Measurements from ENCODE around the gene SLC6A19. TPM values are rescaled to one million over a fixed set of nuclear protein-coding genes. Genes with fewer than 3 reads are reported as not detected.

SLC6A19 gene
- not detected in 2 replicates for total RNA-seq (2014; rRNA removed; shearing (Covaris generic); ENCODE audit: low replicate concordance)

DNA sequence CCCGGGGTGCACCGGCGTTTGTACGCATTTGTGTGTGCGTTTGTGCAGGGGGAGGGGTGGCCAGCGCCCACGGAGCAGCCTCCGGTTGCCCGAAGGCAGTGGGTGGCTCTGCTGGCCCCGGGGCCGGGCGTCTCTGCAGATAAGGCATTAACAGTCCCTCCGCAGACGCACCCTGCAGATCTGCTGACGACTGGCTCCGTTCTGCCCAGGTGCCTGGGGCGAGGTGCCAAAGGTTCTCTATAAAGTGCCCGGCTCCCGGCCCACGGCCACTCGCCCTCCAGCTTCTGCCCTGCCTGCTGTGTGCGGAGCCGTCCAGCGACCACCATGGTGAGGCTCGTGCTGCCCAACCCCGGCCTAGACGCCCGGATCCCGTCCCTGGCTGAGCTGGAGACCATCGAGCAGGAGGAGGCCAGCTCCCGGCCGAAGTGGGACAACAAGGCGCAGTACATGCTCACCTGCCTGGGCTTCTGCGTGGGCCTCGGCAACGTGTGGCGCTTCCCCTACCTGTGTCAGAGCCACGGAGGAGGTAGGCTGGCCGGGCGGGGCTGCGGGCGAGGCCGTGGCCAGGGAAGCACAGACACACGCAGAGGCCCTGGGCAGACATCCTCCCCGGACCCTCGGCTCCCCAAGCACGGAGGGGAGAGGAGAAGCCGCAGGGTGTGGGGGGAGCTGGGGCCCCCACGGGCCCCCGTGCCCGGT lies at the start of gene SLC6A19:
TSS of gene SLC6A19 (plus strand) at position 269 of the 699 bp plus-strand sequence. CDS start at position 325, 56 bp downstream.
- no peak within 1 kb of the TSS for H2AFZ ChIP-seq (ENCODE audit: low read length)

DNA sequence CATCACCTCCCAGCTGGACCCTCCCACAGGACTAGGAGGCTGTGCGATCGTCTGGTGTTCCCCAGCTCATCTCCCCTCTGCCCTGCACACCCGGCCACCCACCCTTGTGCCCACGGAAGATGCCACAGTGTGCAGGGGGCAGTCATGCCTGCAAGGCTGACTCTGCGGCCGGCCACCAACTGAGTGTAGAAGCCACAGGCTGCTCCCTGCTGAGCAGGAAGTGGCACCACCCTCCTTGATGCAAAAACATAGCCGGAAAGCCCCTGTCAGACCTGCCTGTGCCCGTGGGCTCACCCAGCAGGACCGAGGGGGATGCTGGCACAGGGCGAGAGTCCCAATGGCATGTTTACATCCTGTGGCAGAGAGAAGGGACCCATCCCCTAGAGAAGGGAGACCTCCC lies 49.2 kb upstream of the SLC6A19 start:
- no peak for DNase-seq
- H3K9me2 ChIP-seq (replicated peaks; ENCODE audit: insufficient read depth, low read length): no peaks in the 10 kb centered on the region
- H3K9me3 ChIP-seq (ENCODE audit: low read length): no peaks in the 10 kb centered on the region
- H3K27ac ChIP-seq (ENCODE audit: low read length): no peak overlapping the region
- H2AFZ ChIP-seq (ENCODE audit: low read length): no peak overlapping the region
- no peaks in the 10 kb centered on the region for H3K27me3 ChIP-seq (ENCODE audit: low read length)
- no peaks in the 10 kb centered on the region for H3K4me1 ChIP-seq (ENCODE audit: low read length)
- no peaks in the 10 kb centered on the region for H3K79me2 ChIP-seq (ENCODE audit: low read length)
- no peak overlapping the region for H3K4me2 ChIP-seq (ENCODE audit: low read depth, low read length, poor library complexity, severe bottlenecking)
- H3K36me3 ChIP-seq (ENCODE audit: insufficient read depth, low read length): no peaks in the 10 kb centered on the region
- H3K4me3 ChIP-seq (ENCODE audit: low read length): no peak overlapping the region
- H4K20me1 ChIP-seq (ENCODE audit: insufficient read depth, low read depth, low read length): no peaks in the 10 kb centered on the region
- no peak overlapping the region for H3K9ac ChIP-seq (ENCODE audit: low read length)

More for the DNA sequence above, at the start of gene SLC6A19:
- Histone ChIP-seq H3K9ac (ENCODE audit: low read length) (no peak within 1 kb of the TSS), H3K4me2 (ENCODE audit: low read depth, low read length, poor library complexity, severe bottlenecking) (no peak within 1 kb of the TSS), H3K27me3 (ENCODE audit: low read length) (no peaks in the 10 kb centered on the region), H3K27ac (ENCODE audit: low read length) (no peak within 1 kb of the TSS), H3K4me1 (ENCODE audit: low read length) (no peaks in the 10 kb centered on the region), H3K4me3 (ENCODE audit: low read length) (no peak within 1 kb of the TSS), H3K9me2 (replicated peaks; ENCODE audit: insufficient read depth, low read length) (no peaks in the 10 kb centered on the region), H3K9me3 (ENCODE audit: low read length) (no peaks in the 10 kb centered on the region), H4K20me1 (ENCODE audit: insufficient read depth, low read depth, low read length) (no peaks in the 10 kb centered on the region), H3K36me3 (ENCODE audit: insufficient read depth, low read length) (no peaks in the 10 kb centered on the region), H3K79me2 (ENCODE audit: low read length) (no peaks in the 10 kb centered on the region)
- DNase-seq: no peak

DNA sequence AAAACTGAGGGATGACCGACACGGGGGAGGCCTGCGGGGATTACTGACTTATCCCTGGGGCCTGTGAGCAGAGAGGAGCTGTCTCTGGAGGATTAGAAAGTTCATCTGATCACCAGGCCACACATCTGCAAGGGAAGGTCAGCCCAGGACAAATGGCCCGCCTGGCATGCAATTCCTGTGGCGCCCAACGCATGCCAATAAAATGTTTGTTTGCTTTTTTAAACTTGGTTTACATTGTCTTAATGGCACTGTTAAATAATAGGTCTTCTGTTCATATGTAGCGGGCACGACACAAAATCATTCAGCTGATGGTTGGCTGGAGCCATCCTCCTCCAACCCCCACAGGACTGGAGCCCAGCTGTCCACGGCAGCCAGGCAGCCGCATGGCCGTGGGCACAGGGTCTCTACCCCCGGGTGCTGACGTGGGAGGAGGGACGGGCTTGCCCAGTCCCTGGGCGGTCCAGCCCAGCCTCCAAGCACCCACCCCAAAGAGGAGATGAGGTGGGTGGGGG lies 48.6 kb upstream of the SLC6A19 start:
- Histone ChIP-seq H3K9ac (ENCODE audit: low read length) (no peak overlapping the region), H3K79me2 (ENCODE audit: low read length) (no peaks in the 10 kb centered on the region), H2AFZ (ENCODE audit: low read length) (no peak overlapping the region), H3K27ac (ENCODE audit: low read length) (no peak overlapping the region), H3K27me3 (ENCODE audit: low read length) (no peaks in the 10 kb centered on the region), H3K9me2 (replicated peaks; ENCODE audit: insufficient read depth, low read length) (no peaks in the 10 kb centered on the region), H3K36me3 (ENCODE audit: insufficient read depth, low read length) (no peaks in the 10 kb centered on the region), H3K4me3 (ENCODE audit: low read length) (no peak overlapping the region), H3K4me2 (ENCODE audit: low read depth, low read length, poor library complexity, severe bottlenecking) (no peak overlapping the region), H3K9me3 (ENCODE audit: low read length) (no peaks in the 10 kb centered on the region), H4K20me1 (ENCODE audit: insufficient read depth, low read depth, low read length) (no peaks in the 10 kb centered on the region), H3K4me1 (ENCODE audit: low read length) (no peaks in the 10 kb centered on the region)
- no peak for DNase-seq

DNA sequence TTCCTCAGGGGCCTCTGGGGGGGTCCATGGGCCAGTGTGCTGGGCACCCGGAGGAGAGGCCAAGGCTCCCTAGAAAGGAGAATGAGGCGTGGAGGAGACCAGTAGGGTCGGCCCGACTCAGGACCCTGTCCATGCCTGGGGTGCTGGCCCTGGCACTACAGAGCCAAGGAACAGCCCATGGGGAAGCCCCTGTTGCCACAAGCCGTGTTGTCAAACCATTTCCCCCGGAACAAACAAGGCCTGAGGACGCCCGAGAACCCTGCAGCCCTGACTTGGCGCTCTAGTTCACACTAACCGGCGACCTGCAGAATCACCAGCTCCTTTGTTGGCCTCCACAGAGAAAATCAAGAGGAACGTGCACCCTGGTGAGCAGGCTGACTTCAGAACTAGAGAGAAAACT lies 48.0 kb upstream of the SLC6A19 start:
- Histone ChIP-seq H3K27ac (ENCODE audit: low read length) (no peak overlapping the region), H3K4me2 (ENCODE audit: low read depth, low read length, poor library complexity, severe bottlenecking) (no peak overlapping the region)
- no peak for DNase-seq

DNA sequence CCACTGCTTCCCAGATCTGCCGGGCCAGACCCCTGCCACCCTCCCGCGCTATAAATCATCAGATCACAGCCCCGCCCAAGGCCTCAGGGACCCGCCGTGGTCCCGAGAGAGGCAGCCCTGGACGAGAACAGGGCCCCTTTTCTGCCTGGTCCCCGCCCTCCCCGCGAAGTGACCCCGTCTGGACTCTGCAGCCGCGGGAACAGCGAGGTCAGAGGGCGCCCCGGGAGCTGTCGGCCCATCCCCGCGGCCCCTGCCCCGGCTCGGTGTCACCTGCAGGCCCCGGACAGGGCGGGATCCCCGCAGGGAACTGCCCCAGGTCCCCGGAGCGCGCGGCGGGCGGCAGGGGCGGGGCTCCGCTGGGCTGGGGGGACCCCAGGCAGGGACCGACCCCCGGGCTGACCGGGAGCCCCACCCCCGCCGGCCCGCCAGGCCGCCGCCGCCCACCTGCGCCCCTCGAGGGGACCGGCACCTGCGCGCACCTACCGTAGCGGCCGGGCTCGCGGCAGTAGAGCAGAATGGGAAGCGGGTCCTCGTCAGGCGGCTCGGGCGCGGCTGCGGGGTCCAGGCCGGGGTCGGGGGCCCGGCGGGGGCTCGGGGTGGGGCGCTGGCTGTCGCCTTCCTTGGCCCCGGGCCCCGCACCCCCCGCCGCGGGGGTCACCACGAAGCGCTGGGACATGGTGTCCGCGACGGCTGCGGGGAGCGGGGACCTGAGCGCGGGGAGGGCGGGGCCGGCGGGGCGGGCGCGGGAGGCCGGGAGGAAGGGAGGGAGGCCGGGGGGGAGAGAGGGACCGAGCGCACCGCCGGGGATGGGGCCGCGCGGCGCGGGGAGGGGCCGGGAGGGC lies 46.0 kb upstream of the SLC6A19 start:
- Histone ChIP-seq H3K27ac (ENCODE audit: low read length) (no peak overlapping the region), H3K9me2 (replicated peaks; ENCODE audit: insufficient read depth, low read length) (no peaks in the 10 kb centered on the region), H3K4me1 (ENCODE audit: low read length) (no peaks in the 10 kb centered on the region), H2AFZ (ENCODE audit: low read length) (no peak overlapping the region), H3K9me3 (ENCODE audit: low read length) (no peaks in the 10 kb centered on the region), H3K79me2 (ENCODE audit: low read length) (no peaks in the 10 kb centered on the region), H3K9ac (ENCODE audit: low read length) (no peak overlapping the region), H3K36me3 (ENCODE audit: insufficient read depth, low read length) (no peaks in the 10 kb centered on the region), H3K4me3 (ENCODE audit: low read length) (no peak overlapping the region), H3K27me3 (ENCODE audit: low read length) (no peaks in the 10 kb centered on the region), H4K20me1 (ENCODE audit: insufficient read depth, low read depth, low read length) (no peaks in the 10 kb centered on the region), H3K4me2 (ENCODE audit: low read depth, low read length, poor library complexity, severe bottlenecking) (no peak overlapping the region)
- no peak for DNase-seq

More for the DNA sequence above, 48.0 kb upstream of the SLC6A19 start:
- Histone ChIP-seq H2AFZ (ENCODE audit: low read length) (no peak overlapping the region), H3K4me1 (ENCODE audit: low read length) (no peaks in the 10 kb centered on the region), H4K20me1 (ENCODE audit: insufficient read depth, low read depth, low read length) (no peaks in the 10 kb centered on the region), H3K79me2 (ENCODE audit: low read length) (no peaks in the 10 kb centered on the region), H3K9me2 (replicated peaks; ENCODE audit: insufficient read depth, low read length) (no peaks in the 10 kb centered on the region), H3K9ac (ENCODE audit: low read length) (no peak overlapping the region), H3K9me3 (ENCODE audit: low read length) (no peaks in the 10 kb centered on the region), H3K36me3 (ENCODE audit: insufficient read depth, low read length) (no peaks in the 10 kb centered on the region), H3K27me3 (ENCODE audit: low read length) (no peaks in the 10 kb centered on the region), H3K4me3 (ENCODE audit: low read length) (no peak overlapping the region)

DNA sequence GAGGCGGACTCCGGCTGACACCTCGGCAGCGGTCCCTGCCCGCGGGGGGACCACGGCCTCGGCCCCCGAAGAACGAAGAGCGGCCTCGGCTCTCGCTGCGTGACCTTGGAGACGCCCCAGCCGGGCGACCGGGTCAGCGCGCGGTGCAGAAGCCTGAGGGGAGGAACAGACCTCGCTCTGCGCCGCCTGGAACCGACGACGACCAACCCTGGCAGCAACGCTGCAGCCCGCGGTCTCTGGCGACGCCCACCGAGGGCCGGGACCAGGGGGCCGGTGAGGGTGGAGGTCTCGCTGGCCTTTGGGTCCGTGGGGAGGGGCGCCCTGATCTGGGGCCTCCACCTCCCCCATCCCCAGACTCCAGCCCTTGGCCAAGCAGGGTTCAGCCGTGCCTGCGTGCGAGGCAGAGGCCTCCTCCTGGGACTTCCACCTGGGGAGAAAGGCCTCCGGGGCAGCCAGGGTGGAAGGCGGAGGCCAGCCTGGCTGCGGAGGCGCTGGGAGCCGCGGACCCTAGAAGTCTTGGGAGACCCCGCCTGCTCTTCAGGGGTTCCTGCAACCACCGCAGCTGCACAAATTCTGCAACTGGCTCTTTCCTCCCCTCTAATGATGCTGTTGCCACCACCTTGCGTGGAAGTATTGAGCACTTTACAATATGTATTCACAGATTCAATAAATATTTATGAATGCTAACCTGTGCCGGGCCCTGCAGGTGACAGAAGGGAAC lies 45.2 kb upstream of the SLC6A19 start:
- Histone ChIP-seq H3K36me3 (ENCODE audit: insufficient read depth, low read length) (no peaks in the 10 kb centered on the region), H3K4me2 (ENCODE audit: low read depth, low read length, poor library complexity, severe bottlenecking) (no peak overlapping the region), H3K9me2 (replicated peaks; ENCODE audit: insufficient read depth, low read length) (no peaks in the 10 kb centered on the region), H3K27ac (ENCODE audit: low read length) (no peak overlapping the region), H4K20me1 (ENCODE audit: insufficient read depth, low read depth, low read length) (no peaks in the 10 kb centered on the region), H3K4me1 (ENCODE audit: low read length) (no peaks in the 10 kb centered on the region), H2AFZ (ENCODE audit: low read length) (no peak overlapping the region), H3K9ac (ENCODE audit: low read length) (no peak overlapping the region), H3K4me3 (ENCODE audit: low read length) (no peak overlapping the region), H3K27me3 (ENCODE audit: low read length) (no peaks in the 10 kb centered on the region), H3K79me2 (ENCODE audit: low read length) (no peaks in the 10 kb centered on the region), H3K9me3 (ENCODE audit: low read length) (no peaks in the 10 kb centered on the region)
- no peak for DNase-seq

DNA sequence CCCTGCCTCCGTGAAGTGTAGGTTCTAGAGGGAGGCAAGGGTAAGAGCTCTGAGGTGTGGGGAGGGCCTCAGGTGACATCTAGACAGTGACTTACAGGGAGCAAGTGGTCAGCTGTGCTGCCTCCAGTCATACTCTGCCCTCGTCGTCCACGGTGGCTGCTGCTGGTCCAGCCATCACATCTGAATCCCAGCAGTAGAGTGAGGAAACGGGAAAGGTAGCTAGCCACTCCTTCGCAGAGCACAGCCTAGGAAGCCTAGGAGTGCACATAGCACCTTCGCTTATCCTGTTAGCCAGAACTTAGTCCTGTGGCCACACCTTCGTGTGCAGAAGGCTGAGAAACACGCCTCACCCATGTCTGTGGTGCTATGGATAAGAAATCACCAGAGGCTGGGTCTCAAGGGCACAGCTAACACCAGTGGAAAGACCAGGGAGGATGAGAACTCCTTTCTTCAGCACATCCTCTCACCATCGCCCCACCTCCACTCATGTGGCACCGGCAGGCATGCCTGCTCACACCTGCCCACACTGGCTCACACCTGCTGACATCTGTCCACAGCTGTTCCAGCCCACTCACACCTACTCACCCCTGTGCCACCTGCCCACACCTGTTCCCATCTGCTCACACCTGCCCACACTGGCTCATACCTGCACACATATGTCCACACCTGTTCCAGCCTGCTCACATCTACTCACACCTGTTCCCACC lies 44.5 kb upstream of the SLC6A19 start:
- Histone ChIP-seq H3K4me1 (ENCODE audit: low read length) (no peaks in the 10 kb centered on the region), H2AFZ (ENCODE audit: low read length) (no peak overlapping the region), H3K79me2 (ENCODE audit: low read length) (no peaks in the 10 kb centered on the region), H3K36me3 (ENCODE audit: insufficient read depth, low read length) (no peaks in the 10 kb centered on the region), H4K20me1 (ENCODE audit: insufficient read depth, low read depth, low read length) (no peaks in the 10 kb centered on the region), H3K4me3 (ENCODE audit: low read length) (no peak overlapping the region), H3K9ac (ENCODE audit: low read length) (no peak overlapping the region), H3K27ac (ENCODE audit: low read length) (no peak overlapping the region), H3K9me2 (replicated peaks; ENCODE audit: insufficient read depth, low read length) (no peaks in the 10 kb centered on the region), H3K9me3 (ENCODE audit: low read length) (no peaks in the 10 kb centered on the region), H3K27me3 (ENCODE audit: low read length) (no peaks in the 10 kb centered on the region), H3K4me2 (ENCODE audit: low read depth, low read length, poor library complexity, severe bottlenecking) (no peak overlapping the region)
- DNase-seq: no peak
